DOHH2 (cell line): ENCODE data around the gene GOLGA8J.

Experiments
- CTCF ChIP-seq: fragments of 200-600 bp; sonication (generic); IDR thresholded peaks from one replicate; pipeline ENCODE4 v1.5.1; 2014; ENCODE audit warnings: antibody characterized with exemption, mild to moderate bottlenecking, low read depth, low read length; ENCODE audit not compliant: poor library complexity, severe bottlenecking
- EZH2phosphoT487 ChIP-seq: fragments of 200-600 bp; sonication (generic); IDR thresholded peaks from 2 replicates; pipeline ENCODE4 v1.6.1; 2017; ENCODE audit warnings: borderline replicate concordance, mild to moderate bottlenecking, antibody characterized with exemption, low read length, moderate library complexity, mixed read lengths

- TF ChIP-seq CTCF: no peak
- TF ChIP-seq EZH2phosphoT487: no peak
These were observed 10.1 kb upstream of the GOLGA8J start for GRCh38 chr15:30072630-30073029.
